GM12873 (cell line): ENCODE measurements around the gene CCSER1.

Experiments used
- CTCF ChIP-seq: IDR thresholded peaks from 2 replicates; pipeline ENCODE4 v1.5.1; 2012; ENCODE audit warnings: low read depth, mild to moderate bottlenecking, moderate library complexity, low read length, control low read depth; ENCODE audit not compliant: insufficient read depth; ENCODE audit errors: missing control alignments

The CCSER1 gene

GRCh38 chr4:90127223-90127705 lies at the start of gene CCSER1:
CCSER1 (plus strand) TSS chr4:90127394.
- TF ChIP-seq CTCF, result no peak

DNA sequence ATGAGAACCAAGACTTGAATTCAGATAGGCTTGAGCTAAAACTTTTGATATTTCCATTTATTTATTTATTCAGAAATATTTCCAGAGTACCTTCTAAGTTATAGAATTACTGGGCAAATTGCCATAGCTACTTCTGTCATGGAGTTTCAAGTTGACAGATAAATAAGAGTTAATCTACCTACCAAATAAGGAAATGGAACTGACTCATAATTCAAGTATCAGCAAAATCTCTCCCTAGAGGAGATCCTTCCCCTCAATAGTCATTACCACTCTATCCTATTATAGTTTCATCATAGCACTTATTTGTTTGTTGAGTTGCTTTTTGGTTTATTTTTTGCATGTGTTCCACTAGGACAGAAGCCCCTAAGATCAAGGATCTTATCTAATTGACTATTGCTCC lies 48.8 kb upstream of the CCSER1 start:
- TF ChIP-seq CTCF, result no peak

GRCh38 chr4:90080116-90080515 lies 47.1 kb upstream of the CCSER1 start:
- no peak for TF ChIP-seq CTCF

- no peak for TF ChIP-seq CTCF
Measured at GRCh38 chr4:90081432-90082144, 45.6 kb upstream of the CCSER1 start.

DNA sequence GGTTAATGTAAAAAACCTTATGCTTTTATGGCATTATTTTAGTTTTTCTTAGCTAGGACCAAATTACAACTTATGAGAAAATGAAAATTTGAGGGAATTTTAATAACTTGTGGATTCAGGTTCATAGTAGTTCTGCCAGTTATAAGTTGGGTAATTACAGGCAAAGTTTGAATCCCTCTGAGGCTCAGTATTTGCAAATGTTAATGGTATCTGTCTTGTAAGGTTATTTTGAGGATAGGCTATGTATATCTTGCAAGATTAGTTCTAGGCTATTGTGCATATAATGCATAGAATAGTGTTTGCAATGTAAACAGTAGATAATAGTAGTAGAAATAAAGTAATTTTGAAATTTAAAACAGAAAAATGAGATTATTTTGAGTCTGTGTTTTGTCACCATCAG lies 44.7 kb upstream of the CCSER1 start:
- no peak for TF ChIP-seq CTCF

DNA sequence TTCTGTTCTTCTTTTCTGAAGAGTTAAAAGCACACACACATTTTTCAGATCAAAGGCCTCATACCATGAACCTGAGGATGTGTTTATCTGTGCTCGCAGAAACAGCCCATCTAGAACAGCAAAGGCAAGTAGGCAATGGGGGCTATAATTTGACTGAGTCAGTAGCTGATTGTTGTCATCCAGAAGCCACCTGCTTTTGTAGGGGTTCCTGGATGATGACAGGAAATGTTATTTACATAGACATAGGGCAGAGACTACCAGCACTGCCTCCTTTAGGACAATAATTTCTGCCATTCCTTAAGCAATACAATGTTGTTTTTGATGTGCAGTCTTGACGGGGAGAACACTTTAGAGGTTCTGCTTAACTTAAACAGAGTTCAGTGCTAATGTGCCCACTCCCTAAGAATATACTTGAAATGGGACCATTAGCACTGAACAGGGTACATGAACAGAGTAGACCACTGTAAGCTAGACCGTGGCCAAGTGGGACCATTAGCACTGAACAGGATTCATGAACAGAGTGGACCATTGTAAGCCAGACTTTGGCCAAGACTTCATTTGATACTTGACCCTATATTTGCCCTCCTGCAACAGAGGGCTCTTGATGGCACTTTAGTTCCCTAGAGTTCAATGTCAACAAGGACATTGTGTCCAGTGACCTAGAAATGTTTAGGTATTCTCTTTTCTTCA lies 42.8 kb upstream of the CCSER1 start:
- no peak for TF ChIP-seq CTCF

- TF ChIP-seq CTCF, result no peak
Measured at GRCh38 chr4:90084967-90085295, 42.3 kb upstream of the CCSER1 start.
